Progenitor cell of endocrine pancreas (in vitro differentiated cells): Measurements from ENCODE around the gene STEAP2. TPM values are rescaled to one million over a fixed set of nuclear protein-coding genes. Genes with fewer than 3 reads are reported as not detected.
"Not testable (repeated sequence)": the region's sequence is repeated elsewhere in the genome, so short reads cannot be mapped to it uniquely, and the experiment has no call there.

ENCODE experiments used
- DNase-seq: peaks from one replicate; pipeline ENCODE4 v3.0.0; 2021; ENCODE audit warnings: low spot score; ENCODE audit not compliant: unreplicated experiment
- H3K27ac Mint-ChIP-seq: 2 replicates; pipeline ENCODE4 v1.8.0; 2021; ENCODE audit warnings: mild to moderate bottlenecking, moderate library complexity, mixed read lengths
- H3K27me3 Mint-ChIP-seq: 2 replicates; pipeline ENCODE4 v1.8.0; 2021; ENCODE audit warnings: mixed read lengths
- H3K36me3 Mint-ChIP-seq: 2 replicates; pipeline ENCODE4 v1.8.0; 2022; ENCODE audit warnings: mixed read lengths; ENCODE audit not compliant: insufficient read depth
- H3K4me1 Mint-ChIP-seq: 2 replicates; pipeline ENCODE4 v1.8.0; 2021; ENCODE audit warnings: low read depth, mixed read lengths
- H3K4me3 Mint-ChIP-seq: 2 replicates; pipeline ENCODE4 v1.8.0; 2021; ENCODE audit warnings: low read depth, mild to moderate bottlenecking, moderate library complexity, mixed read lengths
- H3K9me3 Mint-ChIP-seq: 2 replicates; pipeline ENCODE4 v1.8.0; 2021; ENCODE audit warnings: low read depth, mixed read lengths
- CTCF ChIP-seq: fragments of 200-600 bp; sonication (generic); IDR thresholded peaks from one replicate; pipeline ENCODE4 v1.5.0; 2021; ENCODE audit warnings: antibody characterized with exemption, mild to moderate bottlenecking; ENCODE audit not compliant: unreplicated experiment
- total RNA-seq: library from RNA; stranded (reverse); gene quantifications from 2 replicates; pipeline ENCODE4 v1.2.1, GENCODE V29; 2021

Gene STEAP2
- total RNA-seq, 1 donor from 2014 or later, result 5.3 TPM

GRCh38 chr7:90244909-90245851 is 33.6 kb downstream of the STEAP2 start, which contains the start of gene CFAP69:
TSS of gene CFAP69 (plus strand) at chr7:90245174. CDS start at chr7:90245425, 251 bp downstream.
- peak within 1 kb of the TSS; percentile 86 for H3K4me3 Mint-ChIP-seq
- no peaks in the 10 kb centered on the region for H3K36me3 Mint-ChIP-seq
- peaks cover 18% of the 10 kb centered on the region for H3K4me1 Mint-ChIP-seq
- peak; percentile 32 for TF ChIP-seq CTCF
- peak within 1 kb of the TSS; percentile 85 for H3K27ac Mint-ChIP-seq
- peak; percentile 92 for DNase-seq
- H3K27me3 Mint-ChIP-seq, result peaks cover 9% of the 10 kb centered on the region
- H3K9me3 Mint-ChIP-seq, result no peaks in the 10 kb centered on the region

GRCh38 chr7:90246171-90246570 is 34.6 kb downstream of the STEAP2 start:
- peak overlapping the region; percentile 86 for H3K4me3 Mint-ChIP-seq
- peaks cover 9% of the 10 kb centered on the region for H3K27me3 Mint-ChIP-seq
- no peak for DNase-seq
- peaks cover 18% of the 10 kb centered on the region for H3K4me1 Mint-ChIP-seq
- peak overlapping the region; percentile 85 for H3K27ac Mint-ChIP-seq
- H3K9me3 Mint-ChIP-seq, result no peaks in the 10 kb centered on the region
- no peaks in the 10 kb centered on the region for H3K36me3 Mint-ChIP-seq
- no peak for TF ChIP-seq CTCF

DNA sequence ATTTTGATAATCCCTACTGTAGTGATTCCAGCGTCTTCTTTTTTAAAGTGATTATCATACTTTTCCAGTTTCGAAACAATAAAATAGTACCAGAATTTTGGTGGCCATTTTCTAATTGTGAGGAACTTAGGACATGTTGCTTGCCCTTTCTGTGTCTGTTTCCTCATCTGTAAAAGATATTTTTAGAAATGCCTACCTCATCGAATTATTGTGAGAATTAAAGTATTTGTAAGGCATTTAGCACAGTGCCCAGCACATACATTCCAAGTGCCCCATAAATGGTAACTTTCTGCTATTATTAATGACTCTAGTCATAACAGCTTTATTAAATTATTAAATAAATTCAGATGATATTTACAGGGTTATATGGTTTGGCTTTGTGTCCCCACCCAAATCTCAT is 37.2 kb downstream of the STEAP2 start:
- Mint-ChIP-seq H3K4me1 (peaks cover 18% of the 10 kb centered on the region), H3K4me3 (no peak overlapping the region), H3K36me3 (no peaks in the 10 kb centered on the region), H3K27ac (no peak overlapping the region), H3K9me3 (peaks cover 3% of the 10 kb centered on the region), H3K27me3 (peaks cover 5% of the 10 kb centered on the region)
- no peak for DNase-seq
- TF ChIP-seq CTCF, result no peak

DNA sequence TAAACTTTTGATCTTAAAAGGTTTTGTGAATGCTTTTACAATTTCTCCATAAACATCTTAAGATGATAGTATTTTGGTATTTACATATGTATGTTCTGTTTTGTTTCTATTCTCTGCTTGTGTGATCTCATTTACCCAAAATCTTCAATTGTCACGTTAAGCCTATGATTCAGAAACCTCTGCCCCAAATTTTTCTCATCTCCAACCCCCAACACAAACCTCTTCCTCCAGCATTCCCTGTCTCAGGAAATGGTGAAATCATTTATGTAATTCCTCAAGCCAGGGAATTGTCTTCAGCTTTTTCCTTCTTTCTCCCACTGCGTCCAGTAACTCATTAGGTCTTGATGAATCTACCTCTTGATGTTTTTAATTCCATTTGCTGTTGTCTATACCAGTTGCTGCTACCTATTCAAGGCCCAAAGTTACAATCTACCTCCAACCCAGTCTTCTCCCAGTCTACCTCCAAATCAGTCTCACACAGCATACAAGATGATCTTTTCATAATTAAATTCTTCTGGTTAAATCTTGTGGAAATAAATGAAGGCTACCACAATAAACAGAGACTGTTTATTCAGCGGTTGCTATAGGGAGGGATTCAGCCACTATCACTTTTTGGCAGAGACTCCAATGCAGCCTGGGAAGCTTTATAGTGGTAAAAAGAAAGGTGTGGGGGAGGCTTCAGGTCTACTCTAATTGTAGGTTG is 39.2 kb downstream of the STEAP2 start:
- peaks cover 11% of the 10 kb centered on the region for H3K4me1 Mint-ChIP-seq
- H3K27ac Mint-ChIP-seq, result no peak overlapping the region
- no peak overlapping the region for H3K4me3 Mint-ChIP-seq
- TF ChIP-seq CTCF, result no peak
- no peaks in the 10 kb centered on the region for H3K27me3 Mint-ChIP-seq
- H3K9me3 Mint-ChIP-seq, result peaks cover 9% of the 10 kb centered on the region
- DNase-seq, result no peak
- H3K36me3 Mint-ChIP-seq, result peaks cover 1% of the 10 kb centered on the region

- no peak overlapping the region for H3K4me3 Mint-ChIP-seq
- H3K9me3 Mint-ChIP-seq, result peaks cover 12% of the 10 kb centered on the region
- peaks cover 1% of the 10 kb centered on the region for H3K36me3 Mint-ChIP-seq
- no peak for TF ChIP-seq CTCF
- H3K27ac Mint-ChIP-seq, result no peak overlapping the region
- H3K27me3 Mint-ChIP-seq, result no peaks in the 10 kb centered on the region
- no peak for DNase-seq
- H3K4me1 Mint-ChIP-seq, result peaks cover 6% of the 10 kb centered on the region
These were observed 39.7 kb downstream of the STEAP2 start for GRCh38 chr7:90251304-90251635.

GRCh38 chr7:90256011-90256410 is 44.5 kb downstream of the STEAP2 start:
- DNase-seq, H3K36me3 Mint-ChIP-seq, H3K27ac Mint-ChIP-seq, H3K4me1 Mint-ChIP-seq, H3K4me3 Mint-ChIP-seq, H3K27me3 Mint-ChIP-seq: not testable (repeated sequence)
- peaks cover 12% of the 10 kb centered on the region for H3K9me3 Mint-ChIP-seq
